SU-DHL-6 (cell line): ENCODE results near the gene PRICKLE2.

Experiments
- H2AFZ ChIP-seq: fragments of 200-600 bp; sonication (generic); 2 replicates; pipeline ENCODE4 v1.6.1; 2014; ENCODE audit warnings: low read depth, mild to moderate bottlenecking, moderate library complexity, mixed read lengths, antibody characterized with exemption, low read length; ENCODE audit not compliant: severe bottlenecking
- H3F3A ChIP-seq: fragments of 200-600 bp; shearing (Covaris generic); 2 replicates; pipeline ENCODE4 v1.6.0; 2016; ENCODE audit warnings: antibody characterized with exemption, mild to moderate bottlenecking; ENCODE audit not compliant: insufficient read depth
- H3K27ac ChIP-seq: fragments of 200-600 bp; sonication (generic); 2 replicates; pipeline ENCODE4 v1.5.1; 2016; ENCODE audit warnings: low read depth, mild to moderate bottlenecking, low read length, moderate library complexity, mixed read lengths
- H3K27me3 ChIP-seq: fragments of 200-600 bp; sonication (generic), shearing (Covaris generic); 2 replicates; pipeline ENCODE4 v1.6.0; 2014; ENCODE audit warnings: mild to moderate bottlenecking, low read length
- H3K36me3 ChIP-seq: fragments of 200-600 bp; sonication (generic); 2 replicates; pipeline ENCODE4 v1.6.1; 2014; ENCODE audit warnings: mild to moderate bottlenecking, low read length, mixed read lengths
- H3K4me2 ChIP-seq: fragments of 300-600, 200-600 bp; shearing (Covaris generic), sonication (generic); 2 replicates; pipeline ENCODE4 v1.6.0; 2014; ENCODE audit warnings: low read length, low read depth, mild to moderate bottlenecking; ENCODE audit not compliant: poor library complexity, severe bottlenecking
- H3K4me3 ChIP-seq: fragments of 200-600 bp; sonication (generic); 2 replicates; pipeline ENCODE4 v1.5.1; 2014; ENCODE audit warnings: antibody characterized with exemption, low read length, mild to moderate bottlenecking, mixed read lengths; ENCODE audit not compliant: insufficient read depth, poor library complexity, severe bottlenecking
- H3K79me2 ChIP-seq: fragments of 200-600 bp; sonication (generic); 2 replicates; pipeline ENCODE4 v1.6.1; 2014; ENCODE audit warnings: mild to moderate bottlenecking, low read length, moderate library complexity; ENCODE audit not compliant: insufficient read depth
- H3K9ac ChIP-seq: fragments of 200-600 bp; sonication (generic); 2 replicates; pipeline ENCODE4 v1.7.0; 2014; ENCODE audit warnings: mild to moderate bottlenecking, low read length
- H3K9me2 ChIP-seq: fragments of 200-600 bp; sonication (generic); replicated peaks from 2 replicates; pipeline ENCODE4 v1.6.1; 2014; ENCODE audit warnings: low read length; ENCODE audit not compliant: insufficient read depth
- H3K9me3 ChIP-seq: fragments of 200-600 bp; sonication (generic); 2 replicates; pipeline ENCODE4 v1.6.1; 2014; ENCODE audit warnings: low read length, mixed read lengths; ENCODE audit not compliant: insufficient read depth
- H4K20me1 ChIP-seq: fragments of 200-600 bp; sonication (generic); 2 replicates; pipeline ENCODE4 v1.6.1; 2014; ENCODE audit warnings: low read depth, mild to moderate bottlenecking, antibody characterized with exemption, low read length, moderate library complexity, mixed read lengths
- EZH2phosphoT487 ChIP-seq: fragments of 200-600 bp; sonication (generic), shearing (Covaris generic); conservative IDR thresholded peaks from 2 replicates; pipeline ENCODE4 v1.6.1; 2018; ENCODE audit warnings: mild to moderate bottlenecking, antibody characterized with exemption, low read length, moderate library complexity, mixed read lengths
- TF ChIP-seq, protein P1 (sequence below): fragments of 200-600 bp; sonication (generic); IDR thresholded peaks from one replicate; pipeline ENCODE4 v1.5.1; 2017; ENCODE audit warnings: antibody characterized with exemption, mild to moderate bottlenecking, low read length, moderate library complexity; ENCODE audit not compliant: insufficient read depth, poor library complexity, severe bottlenecking

The PRICKLE2 gene

GRCh38 chr3:64150623-64151207 is 74.6 kb downstream of the PRICKLE2 start:
- no peak overlapping the region for H3K4me2 ChIP-seq
- no peak overlapping the region for H3K4me3 ChIP-seq

DNA sequence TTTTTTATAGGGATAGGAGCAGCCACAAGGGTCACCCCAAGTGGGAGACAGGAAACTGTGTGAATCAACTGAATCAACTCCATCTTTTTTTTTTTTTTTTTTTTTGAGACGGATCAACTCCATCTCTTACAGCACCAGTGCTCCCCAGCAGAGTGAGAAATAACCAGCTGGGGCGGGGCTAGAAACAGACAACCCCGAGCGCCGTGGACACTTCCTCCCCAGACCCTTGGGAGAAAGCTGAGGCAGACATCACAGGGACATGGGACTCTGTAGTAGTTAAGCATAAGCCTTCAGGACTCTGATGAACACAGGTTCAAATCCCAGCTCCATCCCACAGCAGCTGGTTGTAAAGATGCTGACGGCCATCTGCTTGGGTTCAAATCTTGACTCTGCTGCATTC is 75.4 kb downstream of the PRICKLE2 start:
- H3K4me3 ChIP-seq: no peak overlapping the region

More at GRCh38 chr3:64150623-64151207, 74.6 kb downstream of the PRICKLE2 start:
- TF ChIP-seq, protein P1, sequence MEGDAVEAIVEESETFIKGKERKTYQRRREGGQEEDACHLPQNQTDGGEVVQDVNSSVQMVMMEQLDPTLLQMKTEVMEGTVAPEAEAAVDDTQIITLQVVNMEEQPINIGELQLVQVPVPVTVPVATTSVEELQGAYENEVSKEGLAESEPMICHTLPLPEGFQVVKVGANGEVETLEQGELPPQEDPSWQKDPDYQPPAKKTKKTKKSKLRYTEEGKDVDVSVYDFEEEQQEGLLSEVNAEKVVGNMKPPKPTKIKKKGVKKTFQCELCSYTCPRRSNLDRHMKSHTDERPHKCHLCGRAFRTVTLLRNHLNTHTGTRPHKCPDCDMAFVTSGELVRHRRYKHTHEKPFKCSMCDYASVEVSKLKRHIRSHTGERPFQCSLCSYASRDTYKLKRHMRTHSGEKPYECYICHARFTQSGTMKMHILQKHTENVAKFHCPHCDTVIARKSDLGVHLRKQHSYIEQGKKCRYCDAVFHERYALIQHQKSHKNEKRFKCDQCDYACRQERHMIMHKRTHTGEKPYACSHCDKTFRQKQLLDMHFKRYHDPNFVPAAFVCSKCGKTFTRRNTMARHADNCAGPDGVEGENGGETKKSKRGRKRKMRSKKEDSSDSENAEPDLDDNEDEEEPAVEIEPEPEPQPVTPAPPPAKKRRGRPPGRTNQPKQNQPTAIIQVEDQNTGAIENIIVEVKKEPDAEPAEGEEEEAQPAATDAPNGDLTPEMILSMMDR: no peak
- no peak for TF ChIP-seq EZH2phosphoT487
- no peak overlapping the region for H3K9ac ChIP-seq
- no peaks in the 10 kb centered on the region for H3K36me3 ChIP-seq
- H3K9me3 ChIP-seq: no peaks in the 10 kb centered on the region
- no peaks in the 10 kb centered on the region for H3K79me2 ChIP-seq
- H3K27ac ChIP-seq: no peak overlapping the region
- no peaks in the 10 kb centered on the region for H3F3A ChIP-seq
- no peak overlapping the region for H2AFZ ChIP-seq
- H4K20me1 ChIP-seq: no peaks in the 10 kb centered on the region
- H3K9me2 ChIP-seq: no peaks in the 10 kb centered on the region
- no peaks in the 10 kb centered on the region for H3K27me3 ChIP-seq

GRCh38 chr3:64148955-64149653 is 76.2 kb downstream of the PRICKLE2 start:
- Histone ChIP-seq H2AFZ (no peak overlapping the region), H3K79me2 (no peaks in the 10 kb centered on the region), H3K9me2 (no peaks in the 10 kb centered on the region), H3K27ac (no peak overlapping the region), H3K9ac (no peak overlapping the region), H3K4me2 (no peak overlapping the region), H4K20me1 (no peaks in the 10 kb centered on the region), H3K36me3 (no peaks in the 10 kb centered on the region), H3K9me3 (no peaks in the 10 kb centered on the region), H3F3A (no peaks in the 10 kb centered on the region), H3K27me3 (no peaks in the 10 kb centered on the region), H3K4me3 (no peak overlapping the region)
- TF ChIP-seq, protein P1: no peak
- TF ChIP-seq EZH2phosphoT487: no peak

More for the DNA sequence above, 75.4 kb downstream of the PRICKLE2 start:
- H3K4me2 ChIP-seq: no peak overlapping the region
- no peaks in the 10 kb centered on the region for H3K27me3 ChIP-seq
- H3K9me3 ChIP-seq: no peaks in the 10 kb centered on the region
- no peak overlapping the region for H3K27ac ChIP-seq
- no peaks in the 10 kb centered on the region for H3K9me2 ChIP-seq
- TF ChIP-seq, protein P1: no peak
- H3K79me2 ChIP-seq: no peaks in the 10 kb centered on the region
- H3K9ac ChIP-seq: no peak overlapping the region
- no peaks in the 10 kb centered on the region for H3F3A ChIP-seq
- no peaks in the 10 kb centered on the region for H4K20me1 ChIP-seq
- no peaks in the 10 kb centered on the region for H3K36me3 ChIP-seq
- H2AFZ ChIP-seq: no peak overlapping the region
